Caco-2 (cell line): Measurements from ENCODE around the gene CRY2. TPM values are rescaled to one million over a fixed set of nuclear protein-coding genes. Genes with fewer than 3 reads are reported as not detected.

Experiments used
- BruUV-seq: library from RNA; stranded (reverse); fragments of 400-500 nt; replicated peaks from 2 replicates; lab custom pipeline; 2021; lab: Mats Ljungman, UMichigan
- CTCF ChIA-PET: fragments of 300-600 bp; sonication (Branson Sonifier 250); formaldehyde crosslinking; loops from one replicate; lab custom pipeline; 2022; ENCODE audit warnings: antibody characterized with exemption; lab: Charles Lee
- POLR2A ChIA-PET: fragments of 300-600 bp; sonication (Branson Sonifier 250); formaldehyde crosslinking; loops from one replicate; lab custom pipeline; 2022; ENCODE audit warnings: antibody characterized with exemption; lab: Charles Lee
- DNase-seq, 2 experiments: peaks; one replicate each; pipeline versions ENCODE4 v3.0.0 to v3.0.0-alpha.2; 2020 to 2022
- H3K27me3 ChIP-seq: replicated peaks from 2 replicates; pipeline ENCODE4 v1.6.0; 2011; ENCODE audit warnings: low read length; ENCODE audit not compliant: control insufficient read depth, insufficient read depth
- H3K36me3 ChIP-seq: 2 replicates; pipeline ENCODE4 v1.5.1; 2011; ENCODE audit warnings: low read length; ENCODE audit not compliant: control insufficient read depth, insufficient read depth
- H3K4me1 ChIP-seq: fragments of 250-450 bp; sonication (Bioruptor Pico); 2 replicates; pipeline ENCODE4 v1.5.1; 2020; ENCODE audit warnings: mild to moderate bottlenecking
- H3K4me3 ChIP-seq: 2 replicates; pipeline ENCODE4 v1.5.1; 2011; ENCODE audit warnings: low read depth, mild to moderate bottlenecking, control low read depth, low read length
- H3K9me3 ChIP-seq: fragments of 250-450 bp; sonication (Bioruptor Pico); 2 replicates; pipeline ENCODE4 v1.5.1; 2020; ENCODE audit warnings: mild to moderate bottlenecking, moderate library complexity
- H3K27ac Mint-ChIP-seq: one replicate; pipeline ENCODE4 v1.8.0; 2022; ENCODE audit warnings: mixed read lengths; ENCODE audit not compliant: unreplicated experiment
- H3K27me3 Mint-ChIP-seq: one replicate; pipeline ENCODE4 v1.8.0; 2022; ENCODE audit warnings: mixed read lengths; ENCODE audit not compliant: insufficient read depth, unreplicated experiment
- H3K36me3 Mint-ChIP-seq: one replicate; pipeline ENCODE4 v1.8.0; 2022; ENCODE audit warnings: mild to moderate bottlenecking, mixed read lengths; ENCODE audit not compliant: insufficient read depth, unreplicated experiment
- H3K4me1 Mint-ChIP-seq: one replicate; pipeline ENCODE4 v1.8.0; 2022; ENCODE audit warnings: low read depth, mixed read lengths; ENCODE audit not compliant: unreplicated experiment
- H3K4me3 Mint-ChIP-seq: one replicate; pipeline ENCODE4 v1.8.0; 2022; ENCODE audit warnings: mild to moderate bottlenecking, moderate library complexity, mixed read lengths; ENCODE audit not compliant: unreplicated experiment
- H3K9me3 Mint-ChIP-seq: one replicate; pipeline ENCODE4 v1.8.0; 2022; ENCODE audit warnings: mixed read lengths; ENCODE audit not compliant: unreplicated experiment
- CTCF ChIP-seq, 2 experiments: fragments of 200-600 bp in 1 of 2; IDR thresholded peaks; 1 replicate in 1 of 2; 2 replicates in 1 of 2; pipeline versions ENCODE4 v1.5.1 to v1.8.0; 2011 to 2022; ENCODE audit warnings: antibody characterized with exemption in 1 of 2, control low read depth in 1 of 2, inconsistent platforms in 1 of 2, low read depth in 1 of 2, low read length in 1 of 2, mild to moderate bottlenecking in 1 of 2, moderate library complexity in 1 of 2; ENCODE audit not compliant: insufficient read depth in 1 of 2, severe bottlenecking in 1 of 2, unreplicated experiment in 1 of 2
- intact Hi-C: fragments of 100-400 bp; cut with micrococcal nuclease; formaldehyde crosslinking; loops from one replicate; pipeline ENCODE4 v1.10.0; 2022; ENCODE audit not compliant: unreplicated experiment
- total RNA-seq: library from RNA; stranded (reverse); gene quantifications from 2 replicates; pipeline ENCODE4 v1.2.3, GENCODE V29; 2022

CRY2 gene
- total RNA-seq, 1 experiment from 2014 or later, result 28.5 TPM

DNA sequence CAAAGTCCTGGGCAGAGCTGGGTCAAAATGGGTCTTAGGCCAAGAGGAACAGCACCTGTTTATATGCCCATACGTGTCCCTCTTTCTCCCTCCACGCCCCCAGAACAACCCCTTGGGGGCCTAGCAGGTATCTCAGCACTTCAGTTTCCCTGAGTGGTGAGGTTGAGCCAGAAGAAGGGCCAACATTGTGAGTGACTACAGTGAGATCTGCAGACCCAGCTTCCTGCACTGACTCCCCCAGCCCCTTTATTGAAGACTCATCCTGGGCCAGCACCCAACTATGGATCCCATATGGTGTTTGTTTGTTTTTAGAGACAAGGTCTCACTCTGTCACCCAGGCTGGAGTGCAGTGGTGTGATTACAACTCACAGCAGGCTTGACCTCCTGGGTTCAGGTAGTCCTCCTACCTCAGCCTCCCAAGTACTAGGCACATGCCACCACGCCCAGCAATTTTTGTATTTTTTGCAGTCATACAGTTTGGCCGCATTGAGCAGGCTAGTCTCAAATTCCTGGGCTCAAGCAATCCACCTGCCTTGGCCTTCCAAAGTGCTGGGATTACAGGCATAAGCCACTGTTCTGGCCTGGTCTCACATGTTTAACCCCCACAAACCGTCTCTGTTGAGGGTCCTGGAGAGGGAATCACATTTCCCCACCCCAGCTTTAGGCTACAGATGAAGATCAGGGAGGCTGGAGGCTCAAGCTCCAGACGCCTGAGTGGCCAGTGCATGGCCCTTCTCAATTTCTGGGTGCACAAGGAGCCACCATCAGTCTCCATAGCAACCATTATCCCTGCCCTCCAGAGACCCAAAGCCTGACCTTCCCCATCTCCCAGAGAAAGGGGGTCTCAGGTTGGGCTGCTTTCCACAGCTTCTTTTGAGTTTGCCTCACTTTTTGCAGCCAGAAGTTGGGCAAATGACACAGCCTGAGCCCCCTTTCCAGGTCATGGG, 73.5 kb downstream of the CRY2 start:
- no peaks in the 10 kb centered on the region for H3K9me3 Mint-ChIP-seq
- peak in 1 of 2 experiments; percentile 27 for DNase-seq
- no TSS peak for BruUV-seq
- peaks cover 17% of the 10 kb centered on the region for H3K4me1 ChIP-seq
- no peaks in the 10 kb centered on the region for H3K27me3 ChIP-seq
- H3K4me3 ChIP-seq, result no peak overlapping the region
- intact Hi-C loops, result no loop called here
- H3K36me3 ChIP-seq, result no peaks in the 10 kb centered on the region; the same call in 1 of the 2 replicates
- no peaks in the 10 kb centered on the region for H3K27me3 Mint-ChIP-seq
- H3K4me3 Mint-ChIP-seq, result peak overlapping the region; percentile 86
- no peak for TF ChIP-seq CTCF (IDR thresholded peaks at IDR 0.05; ENCODE audit: insufficient read depth in 1 of 2, low read depth in 1 of 2, low read length in 1 of 2, severe bottlenecking in 1 of 2, unreplicated experiment in 1 of 2)
- H3K36me3 Mint-ChIP-seq, result peaks cover 36% of the 10 kb centered on the region
- H3K9me3 ChIP-seq, result no peaks in the 10 kb centered on the region
- CTCF ChIA-PET, result no interaction called here
- peaks cover 14% of the 10 kb centered on the region for H3K4me1 Mint-ChIP-seq
- POLR2A ChIA-PET, result interaction anchor here (1.4 kb wide), 2 partner anchors 86 to 322 kb away, joined by 4 read pairs; no protein-coding TSS in a partner anchor
- H3K27ac Mint-ChIP-seq, result peak overlapping the region; percentile 93

DNA sequence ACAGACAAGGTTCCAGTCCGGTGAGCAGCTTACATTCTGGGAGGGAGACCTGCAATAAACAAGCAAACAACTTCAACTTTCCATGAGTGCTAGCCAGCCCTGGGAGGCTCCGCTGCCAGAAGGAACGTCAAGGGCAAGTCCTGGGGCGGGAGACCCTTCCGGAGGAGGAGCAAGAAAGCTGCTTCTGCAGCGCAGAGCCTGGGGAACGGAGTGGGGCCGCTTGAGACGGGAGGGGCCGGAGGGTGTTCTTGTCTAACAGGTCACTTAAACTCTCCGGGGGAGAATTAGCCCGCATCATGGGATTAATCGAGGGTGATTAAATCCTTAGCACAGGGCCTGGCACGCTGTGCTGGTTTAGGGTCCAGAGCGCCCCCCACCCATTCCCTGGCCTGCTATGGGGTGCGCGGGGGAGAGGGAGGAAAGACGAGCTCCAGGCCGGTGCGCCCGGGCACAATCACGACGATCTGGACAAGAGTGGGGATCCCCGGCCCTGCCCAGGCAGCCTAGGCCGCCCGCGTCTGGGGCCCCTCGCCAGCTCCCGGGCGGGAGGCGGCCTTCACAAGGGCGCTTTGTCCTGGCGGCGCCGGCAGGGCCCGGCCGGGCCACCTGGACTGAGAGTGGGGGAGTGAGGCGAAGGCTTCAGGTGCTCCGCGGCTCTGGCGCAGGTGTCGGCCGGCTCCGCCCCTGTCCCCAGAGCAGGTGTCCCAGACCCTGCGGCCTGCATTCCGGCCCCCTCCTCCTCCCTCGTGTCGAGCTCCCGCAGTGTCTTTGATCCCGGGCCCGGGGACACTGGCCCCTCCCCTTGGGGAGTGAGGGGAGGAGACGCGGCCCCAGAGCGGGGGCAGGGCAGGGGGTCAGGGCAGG, 74.5 kb downstream of the CRY2 start:
- POLR2A ChIA-PET, result interaction anchor here (0.5 to 1.4 kb wide), 11 partner anchors 13 to 1505 kb away, joined by 3 to 6 read pairs (median 3); partner anchors contain the start of gene PSMC3
- intact Hi-C loops, result loop anchor here (1.0 kb wide), 2 partner anchors 22 to 74 kb away; partner anchors contain the start of gene CRY2

More for the DNA sequence above, 74.5 kb downstream of the CRY2 start:
- no peaks in the 10 kb centered on the region for H3K9me3 Mint-ChIP-seq
- CTCF ChIA-PET, result interaction anchor here (0.5 to 2.5 kb wide), 6 partner anchors 8 to 297 kb away, joined by 3 to 22 read pairs (median 4); no protein-coding TSS in a partner anchor
- H3K9me3 ChIP-seq, result no peaks in the 10 kb centered on the region
- H3K27ac Mint-ChIP-seq, result peak overlapping the region; percentile 93
- H3K4me3 ChIP-seq, result peak overlapping the region; percentile 56
- no peaks in the 10 kb centered on the region for H3K27me3 Mint-ChIP-seq
- H3K36me3 Mint-ChIP-seq, result peaks cover 43% of the 10 kb centered on the region
- H3K27me3 ChIP-seq, result no peaks in the 10 kb centered on the region
- H3K4me1 Mint-ChIP-seq, result peaks cover 14% of the 10 kb centered on the region
- H3K36me3 ChIP-seq, result no peaks in the 10 kb centered on the region; the same call in none of the 2 replicates
- DNase-seq, result peak; percentile 98
- TF ChIP-seq CTCF (IDR thresholded peaks at IDR 0.05; ENCODE audit: insufficient read depth in 1 of 2, low read depth in 1 of 2, low read length in 1 of 2, severe bottlenecking in 1 of 2, unreplicated experiment in 1 of 2), result no peak
- TSS peak; percentile 14 for BruUV-seq
- H3K4me1 ChIP-seq, result peaks cover 14% of the 10 kb centered on the region
- peak overlapping the region; percentile 86 for H3K4me3 Mint-ChIP-seq
